SU-DHL-6 (cell line): ENCODE results near the gene AHDC1.

Experiments used
- H2AFZ ChIP-seq: fragments of 200-600 bp; sonication (generic); 2 replicates; pipeline ENCODE4 v1.6.1; 2014; ENCODE audit warnings: low read depth, mild to moderate bottlenecking, moderate library complexity, mixed read lengths, antibody characterized with exemption, low read length; ENCODE audit not compliant: severe bottlenecking
- H3F3A ChIP-seq: fragments of 200-600 bp; shearing (Covaris generic); 2 replicates; pipeline ENCODE4 v1.6.0; 2016; ENCODE audit warnings: antibody characterized with exemption, mild to moderate bottlenecking; ENCODE audit not compliant: insufficient read depth
- H3K27ac ChIP-seq: fragments of 200-600 bp; sonication (generic); 2 replicates; pipeline ENCODE4 v1.5.1; 2016; ENCODE audit warnings: low read depth, mild to moderate bottlenecking, low read length, moderate library complexity, mixed read lengths
- H3K27me3 ChIP-seq: fragments of 200-600 bp; sonication (generic), shearing (Covaris generic); 2 replicates; pipeline ENCODE4 v1.6.0; 2014; ENCODE audit warnings: mild to moderate bottlenecking, low read length
- H3K36me3 ChIP-seq: fragments of 200-600 bp; sonication (generic); 2 replicates; pipeline ENCODE4 v1.6.1; 2014; ENCODE audit warnings: mild to moderate bottlenecking, low read length, mixed read lengths
- H3K4me2 ChIP-seq: fragments of 300-600, 200-600 bp; shearing (Covaris generic), sonication (generic); 2 replicates; pipeline ENCODE4 v1.6.0; 2014; ENCODE audit warnings: low read length, low read depth, mild to moderate bottlenecking; ENCODE audit not compliant: poor library complexity, severe bottlenecking
- H3K4me3 ChIP-seq: fragments of 200-600 bp; sonication (generic); 2 replicates; pipeline ENCODE4 v1.5.1; 2014; ENCODE audit warnings: antibody characterized with exemption, low read length, mild to moderate bottlenecking, mixed read lengths; ENCODE audit not compliant: insufficient read depth, poor library complexity, severe bottlenecking
- H3K79me2 ChIP-seq: fragments of 200-600 bp; sonication (generic); 2 replicates; pipeline ENCODE4 v1.6.1; 2014; ENCODE audit warnings: mild to moderate bottlenecking, low read length, moderate library complexity; ENCODE audit not compliant: insufficient read depth
- H3K9ac ChIP-seq: fragments of 200-600 bp; sonication (generic); 2 replicates; pipeline ENCODE4 v1.7.0; 2014; ENCODE audit warnings: mild to moderate bottlenecking, low read length
- H3K9me2 ChIP-seq: fragments of 200-600 bp; sonication (generic); replicated peaks from 2 replicates; pipeline ENCODE4 v1.6.1; 2014; ENCODE audit warnings: low read length; ENCODE audit not compliant: insufficient read depth
- H3K9me3 ChIP-seq: fragments of 200-600 bp; sonication (generic); 2 replicates; pipeline ENCODE4 v1.6.1; 2014; ENCODE audit warnings: low read length, mixed read lengths; ENCODE audit not compliant: insufficient read depth
- H4K20me1 ChIP-seq: fragments of 200-600 bp; sonication (generic); 2 replicates; pipeline ENCODE4 v1.6.1; 2014; ENCODE audit warnings: low read depth, mild to moderate bottlenecking, antibody characterized with exemption, low read length, moderate library complexity, mixed read lengths
- EZH2phosphoT487 ChIP-seq: fragments of 200-600 bp; sonication (generic), shearing (Covaris generic); conservative IDR thresholded peaks from 2 replicates; pipeline ENCODE4 v1.6.1; 2018; ENCODE audit warnings: mild to moderate bottlenecking, antibody characterized with exemption, low read length, moderate library complexity, mixed read lengths
- TF ChIP-seq, protein P1 (sequence below): fragments of 200-600 bp; sonication (generic); IDR thresholded peaks from one replicate; pipeline ENCODE4 v1.5.1; 2017; ENCODE audit warnings: antibody characterized with exemption, mild to moderate bottlenecking, low read length, moderate library complexity; ENCODE audit not compliant: insufficient read depth, poor library complexity, severe bottlenecking

The AHDC1 gene

DNA sequence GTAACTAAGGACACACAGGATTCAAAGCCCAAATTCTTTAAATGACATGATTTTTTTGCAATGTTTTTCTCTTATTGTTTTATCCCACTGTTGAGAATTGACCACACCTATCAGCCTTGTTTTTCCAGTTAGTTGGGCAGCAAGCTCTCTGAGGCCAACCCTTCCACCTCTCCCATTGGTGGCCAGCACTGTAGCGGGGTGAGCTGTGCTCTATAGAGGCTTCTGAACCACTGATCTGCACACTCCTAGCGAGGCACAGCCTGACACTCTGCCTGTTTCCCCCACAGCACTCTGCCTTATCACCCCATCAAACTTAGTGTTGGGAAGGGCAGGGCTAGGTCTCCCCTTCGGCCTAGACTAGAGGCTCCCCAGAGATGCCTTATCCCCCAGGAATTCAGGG is 19.5 kb downstream of the AHDC1 start:
- Histone ChIP-seq H3K79me2 (no peaks in the 10 kb centered on the region), H3K36me3 (no peaks in the 10 kb centered on the region)
- TF ChIP-seq, protein P1, sequence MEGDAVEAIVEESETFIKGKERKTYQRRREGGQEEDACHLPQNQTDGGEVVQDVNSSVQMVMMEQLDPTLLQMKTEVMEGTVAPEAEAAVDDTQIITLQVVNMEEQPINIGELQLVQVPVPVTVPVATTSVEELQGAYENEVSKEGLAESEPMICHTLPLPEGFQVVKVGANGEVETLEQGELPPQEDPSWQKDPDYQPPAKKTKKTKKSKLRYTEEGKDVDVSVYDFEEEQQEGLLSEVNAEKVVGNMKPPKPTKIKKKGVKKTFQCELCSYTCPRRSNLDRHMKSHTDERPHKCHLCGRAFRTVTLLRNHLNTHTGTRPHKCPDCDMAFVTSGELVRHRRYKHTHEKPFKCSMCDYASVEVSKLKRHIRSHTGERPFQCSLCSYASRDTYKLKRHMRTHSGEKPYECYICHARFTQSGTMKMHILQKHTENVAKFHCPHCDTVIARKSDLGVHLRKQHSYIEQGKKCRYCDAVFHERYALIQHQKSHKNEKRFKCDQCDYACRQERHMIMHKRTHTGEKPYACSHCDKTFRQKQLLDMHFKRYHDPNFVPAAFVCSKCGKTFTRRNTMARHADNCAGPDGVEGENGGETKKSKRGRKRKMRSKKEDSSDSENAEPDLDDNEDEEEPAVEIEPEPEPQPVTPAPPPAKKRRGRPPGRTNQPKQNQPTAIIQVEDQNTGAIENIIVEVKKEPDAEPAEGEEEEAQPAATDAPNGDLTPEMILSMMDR: no peak
- TF ChIP-seq EZH2phosphoT487: no peak

DNA sequence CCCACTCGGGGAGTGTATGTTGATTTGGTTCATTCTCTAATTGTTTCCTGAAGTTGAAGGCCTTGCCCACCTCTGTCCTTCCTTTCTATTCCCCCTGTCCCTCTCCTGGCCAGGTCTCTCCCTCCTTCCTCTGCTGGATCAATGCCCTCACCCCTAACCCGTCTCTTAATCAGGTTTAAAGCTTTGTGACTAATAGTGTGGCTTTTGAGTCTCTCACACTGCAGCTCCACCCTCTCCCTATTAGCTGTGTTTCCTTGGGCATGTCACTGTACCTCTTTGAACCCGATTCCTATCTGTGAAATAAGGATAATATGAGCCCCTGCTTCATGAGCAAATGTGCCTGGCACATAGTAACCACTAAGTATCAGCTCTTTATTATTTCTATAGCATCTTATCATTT is 20.5 kb downstream of the AHDC1 start:
- Histone ChIP-seq H3K79me2 (no peaks in the 10 kb centered on the region), H3F3A (no peaks in the 10 kb centered on the region), H3K9ac (no peak overlapping the region), H3K27me3 (no peaks in the 10 kb centered on the region), H3K9me3 (no peaks in the 10 kb centered on the region), H2AFZ (no peak overlapping the region), H3K36me3 (no peaks in the 10 kb centered on the region), H3K9me2 (no peaks in the 10 kb centered on the region), H4K20me1 (0 out of 2 replicates have a peak, but pooled peaks cover 2% of the 10 kb centered on the region), H3K27ac (no peak overlapping the region), H3K4me2 (no peak overlapping the region), H3K4me3 (no peak overlapping the region)
- TF ChIP-seq, protein P1: no peak
- no peak for TF ChIP-seq EZH2phosphoT487

More for the DNA sequence above, 19.5 kb downstream of the AHDC1 start:
- Histone ChIP-seq H3K9ac (no peak overlapping the region), H2AFZ (no peak overlapping the region), H3K4me2 (no peak overlapping the region), H3K9me3 (no peaks in the 10 kb centered on the region), H3K27me3 (no peaks in the 10 kb centered on the region), H4K20me1 (no peaks in the 10 kb centered on the region), H3K4me3 (no peak overlapping the region), H3F3A (no peaks in the 10 kb centered on the region), H3K9me2 (no peaks in the 10 kb centered on the region), H3K27ac (no peak overlapping the region)

DNA sequence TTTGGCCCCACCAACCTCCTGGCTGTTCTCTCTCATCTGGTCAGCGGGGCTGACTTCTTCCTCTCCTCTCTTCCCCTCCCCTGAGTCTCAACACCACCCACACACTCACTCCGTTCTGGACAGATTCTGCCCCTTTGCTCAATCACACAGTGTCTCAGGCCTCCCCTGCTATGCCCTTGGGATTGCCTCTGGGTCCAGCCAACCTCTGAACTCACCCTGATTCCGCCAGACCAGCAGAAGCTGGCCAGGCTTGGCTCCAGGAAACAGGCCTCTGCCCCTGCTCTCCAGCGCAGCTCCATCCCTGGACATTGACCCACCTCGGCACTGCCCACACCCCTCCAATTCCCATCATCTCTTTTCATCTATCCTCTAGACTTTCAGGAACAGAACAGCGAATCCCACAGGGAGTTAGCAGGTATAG is 22.1 kb downstream of the AHDC1 start:
- no peaks in the 10 kb centered on the region for H3K79me2 ChIP-seq
- H2AFZ ChIP-seq: no peak overlapping the region
- H3K27me3 ChIP-seq: no peaks in the 10 kb centered on the region
- H3K9me2 ChIP-seq: no peaks in the 10 kb centered on the region
- H3K27ac ChIP-seq: no peak overlapping the region
- no peak overlapping the region for H3K4me3 ChIP-seq
- H3F3A ChIP-seq: no peaks in the 10 kb centered on the region
- H3K9ac ChIP-seq: no peak overlapping the region
- 0 out of 2 replicates have a peak, but pooled peaks cover 2% of the 10 kb centered on the region for H4K20me1 ChIP-seq
- no peaks in the 10 kb centered on the region for H3K9me3 ChIP-seq
- TF ChIP-seq EZH2phosphoT487: no peak
- TF ChIP-seq, protein P1: no peak
- H3K4me2 ChIP-seq: no peak overlapping the region
- H3K36me3 ChIP-seq: no peaks in the 10 kb centered on the region
